GM21447 (cell line): ENCODE measurements around the gene NUMB.

ENCODE experiments used
- ATAC-seq: cut with Tn5 transposase; IDR thresholded peaks from one replicate; pipeline ENCODE4 v1.9.1; 2021; ENCODE audit not compliant: unreplicated experiment

The NUMB gene

GRCh38 chr14:73234586-73235394 lies 223.6 kb downstream of the NUMB start:
- no peak for ATAC-seq

- no peak for ATAC-seq
These were observed 224.3 kb downstream of the NUMB start for GRCh38 chr14:73234029-73234428.

GRCh38 chr14:73233564-73233963 lies 224.8 kb downstream of the NUMB start:
- ATAC-seq, result no peak

GRCh38 chr14:73232984-73233383 lies 225.4 kb downstream of the NUMB start:
- ATAC-seq, result no peak

- ATAC-seq, result no peak
These were observed 226.1 kb downstream of the NUMB start for GRCh38 chr14:73231981-73232851.

GRCh38 chr14:73230051-73230450 lies 228.3 kb downstream of the NUMB start:
- ATAC-seq, result no peak

GRCh38 chr14:73227812-73228781 lies 230.2 kb downstream of the NUMB start:
- ATAC-seq, result no peak

- ATAC-seq, result no peak
These were observed 232.8 kb downstream of the NUMB start for GRCh38 chr14:73225496-73225895.
